HFFc6 (cell line): ENCODE data around the gene TJP2. TPM values are rescaled to one million over a fixed set of nuclear protein-coding genes. Genes with fewer than 3 reads are reported as not detected.

Experiments
- DNase-seq: peaks from one replicate; pipeline ENCODE4 v3.0.0-alpha.2; 2018
- H3K27ac Mint-ChIP-seq: 2 replicates; pipeline ENCODE4 v1.8.0; 2020; ENCODE audit warnings: mild to moderate bottlenecking, mixed read lengths
- H3K27me3 Mint-ChIP-seq: 2 replicates; pipeline ENCODE4 v1.8.0; 2021; ENCODE audit warnings: mild to moderate bottlenecking, moderate library complexity, mixed read lengths; ENCODE audit not compliant: insufficient read depth
- H3K36me3 Mint-ChIP-seq: 2 replicates; pipeline ENCODE4 v1.8.0; 2021; ENCODE audit warnings: low read depth, mixed read lengths
- H3K4me1 Mint-ChIP-seq: 2 replicates; pipeline ENCODE4 v1.8.0; 2020; ENCODE audit warnings: low read depth, mixed read lengths
- H3K4me3 Mint-ChIP-seq: 2 replicates; pipeline ENCODE4 v1.8.0; 2020; ENCODE audit warnings: mild to moderate bottlenecking, moderate library complexity, mixed read lengths
- H3K9me3 Mint-ChIP-seq: 2 replicates; pipeline ENCODE4 v1.8.0; 2020; ENCODE audit warnings: mild to moderate bottlenecking, mixed read lengths
- total RNA-seq, 6 experiments: library from RNA; stranded (reverse); fragmentation: NEBNext Ultra II Directional; extraction: Animal tissue kit (Norgen Biotek cat#: 25700); gene quantifications; 2 replicates in 1 of 6; 3 replicates in 5 of 6; pipeline ENCODE4 v1.2.3, GENCODE V29; 2021
- TF ChIP-seq, protein P1 (sequence below): fragments of 200-600 bp; sonication (generic); IDR thresholded peaks from 2 replicates; pipeline ENCODE4 v1.5.0; 2021; ENCODE audit warnings: antibody characterized with exemption, mild to moderate bottlenecking

TJP2 gene
- total RNA-seq, 6 experiments from 2014 or later = 25.3 to 50.4 (median 45.4) TPM

DNA sequence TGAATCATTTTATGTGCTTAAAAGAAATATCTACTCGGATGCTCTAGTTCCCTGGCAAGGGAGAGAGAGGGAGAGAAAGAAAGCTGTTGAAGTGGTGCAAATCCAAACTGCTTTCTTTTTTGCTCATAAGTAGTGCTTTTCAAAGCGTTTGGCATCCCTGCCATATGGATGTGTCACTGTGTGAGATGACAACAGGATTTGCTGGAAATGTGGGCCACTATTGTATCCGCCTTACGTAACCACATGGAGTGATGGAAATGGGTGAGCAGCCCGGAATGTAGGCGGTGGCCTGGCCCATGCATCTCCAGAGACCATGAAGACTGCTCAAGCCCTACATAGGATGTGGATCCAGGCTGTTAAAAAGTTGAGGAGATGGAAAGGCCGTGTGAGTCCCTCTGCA, 30.8 kb downstream of the TJP2 start:
- Mint-ChIP-seq H3K27me3 (peaks cover 1% of the 10 kb centered on the region), H3K4me1 (peaks cover 28% of the 10 kb centered on the region), H3K27ac (peak overlapping the region; percentile 38), H3K4me3 (peak overlapping the region; percentile 27; the same call in 1 of the 2 replicates), H3K36me3 (peaks cover 8% of the 10 kb centered on the region), H3K9me3 (no peaks in the 10 kb centered on the region)
- TF ChIP-seq, protein P1, sequence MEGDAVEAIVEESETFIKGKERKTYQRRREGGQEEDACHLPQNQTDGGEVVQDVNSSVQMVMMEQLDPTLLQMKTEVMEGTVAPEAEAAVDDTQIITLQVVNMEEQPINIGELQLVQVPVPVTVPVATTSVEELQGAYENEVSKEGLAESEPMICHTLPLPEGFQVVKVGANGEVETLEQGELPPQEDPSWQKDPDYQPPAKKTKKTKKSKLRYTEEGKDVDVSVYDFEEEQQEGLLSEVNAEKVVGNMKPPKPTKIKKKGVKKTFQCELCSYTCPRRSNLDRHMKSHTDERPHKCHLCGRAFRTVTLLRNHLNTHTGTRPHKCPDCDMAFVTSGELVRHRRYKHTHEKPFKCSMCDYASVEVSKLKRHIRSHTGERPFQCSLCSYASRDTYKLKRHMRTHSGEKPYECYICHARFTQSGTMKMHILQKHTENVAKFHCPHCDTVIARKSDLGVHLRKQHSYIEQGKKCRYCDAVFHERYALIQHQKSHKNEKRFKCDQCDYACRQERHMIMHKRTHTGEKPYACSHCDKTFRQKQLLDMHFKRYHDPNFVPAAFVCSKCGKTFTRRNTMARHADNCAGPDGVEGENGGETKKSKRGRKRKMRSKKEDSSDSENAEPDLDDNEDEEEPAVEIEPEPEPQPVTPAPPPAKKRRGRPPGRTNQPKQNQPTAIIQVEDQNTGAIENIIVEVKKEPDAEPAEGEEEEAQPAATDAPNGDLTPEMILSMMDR = no peak
- peak; percentile 17 for DNase-seq

- Mint-ChIP-seq H3K27me3 (peaks cover under 1% of the 10 kb centered on the region; the same call in 1 of the 2 replicates), H3K4me3 (no peak overlapping the region), H3K36me3 (peaks cover 5% of the 10 kb centered on the region), H3K9me3 (no peaks in the 10 kb centered on the region), H3K4me1 (peaks cover 24% of the 10 kb centered on the region), H3K27ac (no peak overlapping the region; the same call in 1 of the 2 replicates)
- TF ChIP-seq, protein P1 = no peak
- no peak for DNase-seq
These were observed 32.0 kb downstream of the TJP2 start for GRCh38 chr9:69206047-69206446.

- H3K9me3 Mint-ChIP-seq = no peaks in the 10 kb centered on the region
- H3K27ac Mint-ChIP-seq = no peak overlapping the region
- no peak overlapping the region for H3K4me3 Mint-ChIP-seq
- no peak for DNase-seq
- no peaks in the 10 kb centered on the region for H3K36me3 Mint-ChIP-seq
- TF ChIP-seq, protein P1 = no peak
- no peaks in the 10 kb centered on the region for H3K27me3 Mint-ChIP-seq
- H3K4me1 Mint-ChIP-seq = peaks cover 37% of the 10 kb centered on the region
These were observed 33.4 kb downstream of the TJP2 start for GRCh38 chr9:69207503-69207902.

DNA sequence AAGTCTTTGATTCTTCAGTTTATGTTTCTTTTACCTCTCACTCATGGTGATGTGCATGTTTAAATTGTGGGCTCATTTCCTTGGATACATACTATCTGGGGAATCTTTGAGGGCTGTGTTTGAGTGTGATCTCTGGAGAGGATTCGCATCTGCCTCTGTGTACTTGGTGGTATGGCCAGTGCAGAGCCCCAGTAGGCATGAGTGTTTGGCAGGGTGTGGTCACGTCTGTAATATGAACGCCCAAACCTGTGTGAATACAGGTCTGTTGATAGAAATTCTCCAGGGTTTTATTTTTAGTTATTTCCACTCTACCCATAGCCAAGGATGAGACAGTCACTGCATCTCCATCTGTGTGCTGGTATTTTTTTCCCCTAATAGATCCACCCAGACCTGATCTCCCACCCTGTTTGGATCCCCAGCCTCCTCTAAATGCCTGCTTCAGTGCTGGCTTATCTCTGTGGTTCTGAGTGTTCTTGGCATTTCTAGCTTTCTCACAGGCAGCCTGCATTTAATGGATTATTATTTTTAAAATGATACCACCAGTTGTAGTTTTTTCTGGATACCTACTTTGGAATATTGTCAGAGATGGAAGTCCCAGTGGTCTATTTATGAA, 37.5 kb downstream of the TJP2 start:
- Mint-ChIP-seq H3K27ac (no peak overlapping the region), H3K4me3 (no peak overlapping the region), H3K4me1 (peaks cover 13% of the 10 kb centered on the region), H3K27me3 (no peaks in the 10 kb centered on the region; the same call in 1 of the 2 replicates), H3K9me3 (no peaks in the 10 kb centered on the region), H3K36me3 (no peaks in the 10 kb centered on the region)
- TF ChIP-seq, protein P1 = no peak
- no peak for DNase-seq

DNA sequence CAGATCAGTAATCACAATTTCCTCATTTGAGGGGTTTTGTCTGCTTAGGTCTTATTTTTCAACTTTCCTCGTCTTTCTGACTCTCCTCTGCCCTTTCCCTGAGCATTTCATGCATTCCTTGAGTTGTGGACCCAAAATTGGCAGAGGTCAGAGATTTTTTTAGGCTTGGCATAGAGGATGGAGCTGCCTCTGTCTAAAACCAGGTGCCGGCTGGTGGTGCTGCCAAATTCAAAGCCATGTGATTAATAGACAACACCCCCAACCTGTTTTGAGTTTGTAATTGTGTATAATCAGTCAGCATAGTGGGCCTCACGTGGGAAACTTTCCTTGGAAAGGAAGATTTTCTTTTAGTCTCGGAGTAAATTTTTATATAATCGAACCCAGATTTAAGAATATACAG, 39.6 kb downstream of the TJP2 start:
- no peak for DNase-seq
- Mint-ChIP-seq H3K4me3 (no peak overlapping the region), H3K9me3 (no peaks in the 10 kb centered on the region), H3K36me3 (no peaks in the 10 kb centered on the region), H3K27ac (no peak overlapping the region), H3K4me1 (peaks cover 13% of the 10 kb centered on the region), H3K27me3 (no peaks in the 10 kb centered on the region; the same call in 1 of the 2 replicates)
- TF ChIP-seq, protein P1 = no peak
